GM18868 (cell line): ENCODE measurements around the gene WDFY4.

Experiments used
- ATAC-seq: cut with Tn5 transposase; IDR thresholded peaks from one replicate; pipeline ENCODE4 v1.9.1; 2021; ENCODE audit warnings: mild to moderate bottlenecking, moderate library complexity; ENCODE audit not compliant: unreplicated experiment

The WDFY4 gene

GRCh38 chr10:48767373-48768143 is 82.9 kb downstream of the WDFY4 start:
- ATAC-seq, result no peak

GRCh38 chr10:48768144-48768766 is 83.6 kb downstream of the WDFY4 start:
- ATAC-seq, result no peak

- ATAC-seq, result no peak
Observed at GRCh38 chr10:48768926-48769325, 84.3 kb downstream of the WDFY4 start.

- no peak for ATAC-seq
Observed at GRCh38 chr10:48769706-48770435, 85.2 kb downstream of the WDFY4 start.

GRCh38 chr10:48770561-48771089 is 86.0 kb downstream of the WDFY4 start:
- no peak for ATAC-seq

GRCh38 chr10:48771234-48771633 is 86.6 kb downstream of the WDFY4 start:
- ATAC-seq, result no peak

- ATAC-seq, result no peak
Observed at GRCh38 chr10:48772059-48772458, 87.4 kb downstream of the WDFY4 start.

- no peak for ATAC-seq
Observed at GRCh38 chr10:48773580-48773979, 88.9 kb downstream of the WDFY4 start.

- ATAC-seq, result no peak
Observed at GRCh38 chr10:48774416-48775205, 89.9 kb downstream of the WDFY4 start.

GRCh38 chr10:48775206-48775517 is 90.5 kb downstream of the WDFY4 start:
- ATAC-seq, result no peak

- no peak for ATAC-seq
Observed at GRCh38 chr10:48776005-48776522, 91.4 kb downstream of the WDFY4 start.

GRCh38 chr10:48776528-48776927 is 91.9 kb downstream of the WDFY4 start:
- ATAC-seq, result no peak

- ATAC-seq, result no peak
Observed at GRCh38 chr10:48777110-48777509, 92.4 kb downstream of the WDFY4 start.

GRCh38 chr10:48778193-48778857 is 93.7 kb downstream of the WDFY4 start:
- ATAC-seq, result no peak

GRCh38 chr10:48779077-48779476 is 94.4 kb downstream of the WDFY4 start:
- no peak for ATAC-seq

- ATAC-seq, result no peak
Observed at GRCh38 chr10:48779546-48780152, 95.0 kb downstream of the WDFY4 start.

- ATAC-seq, result no peak
Observed at GRCh38 chr10:48780341-48780740, 95.7 kb downstream of the WDFY4 start.

- no peak for ATAC-seq
Observed at GRCh38 chr10:48782386-48782785, 97.7 kb downstream of the WDFY4 start.

- ATAC-seq, result no peak
Observed at GRCh38 chr10:48784031-48784430, 99.4 kb downstream of the WDFY4 start.

GRCh38 chr10:48785796-48786195 is 101.1 kb downstream of the WDFY4 start:
- no peak for ATAC-seq
